SU-DHL-6 (cell line): ENCODE data around the gene ELMO1.

Experiments used
- H2AFZ ChIP-seq: fragments of 200-600 bp; sonication (generic); 2 replicates; pipeline ENCODE4 v1.6.1; 2014; ENCODE audit warnings: low read depth, mild to moderate bottlenecking, moderate library complexity, mixed read lengths, antibody characterized with exemption, low read length; ENCODE audit not compliant: severe bottlenecking
- H3F3A ChIP-seq: fragments of 200-600 bp; shearing (Covaris generic); 2 replicates; pipeline ENCODE4 v1.6.0; 2016; ENCODE audit warnings: antibody characterized with exemption, mild to moderate bottlenecking; ENCODE audit not compliant: insufficient read depth
- H3K27ac ChIP-seq: fragments of 200-600 bp; sonication (generic); 2 replicates; pipeline ENCODE4 v1.5.1; 2016; ENCODE audit warnings: low read depth, mild to moderate bottlenecking, low read length, moderate library complexity, mixed read lengths
- H3K27me3 ChIP-seq: fragments of 200-600 bp; sonication (generic), shearing (Covaris generic); 2 replicates; pipeline ENCODE4 v1.6.0; 2014; ENCODE audit warnings: mild to moderate bottlenecking, low read length
- H3K36me3 ChIP-seq: fragments of 200-600 bp; sonication (generic); 2 replicates; pipeline ENCODE4 v1.6.1; 2014; ENCODE audit warnings: mild to moderate bottlenecking, low read length, mixed read lengths
- H3K4me2 ChIP-seq: fragments of 300-600, 200-600 bp; shearing (Covaris generic), sonication (generic); 2 replicates; pipeline ENCODE4 v1.6.0; 2014; ENCODE audit warnings: low read length, low read depth, mild to moderate bottlenecking; ENCODE audit not compliant: poor library complexity, severe bottlenecking
- H3K4me3 ChIP-seq: fragments of 200-600 bp; sonication (generic); 2 replicates; pipeline ENCODE4 v1.5.1; 2014; ENCODE audit warnings: antibody characterized with exemption, low read length, mild to moderate bottlenecking, mixed read lengths; ENCODE audit not compliant: insufficient read depth, poor library complexity, severe bottlenecking
- H3K79me2 ChIP-seq: fragments of 200-600 bp; sonication (generic); 2 replicates; pipeline ENCODE4 v1.6.1; 2014; ENCODE audit warnings: mild to moderate bottlenecking, low read length, moderate library complexity; ENCODE audit not compliant: insufficient read depth
- H3K9ac ChIP-seq: fragments of 200-600 bp; sonication (generic); 2 replicates; pipeline ENCODE4 v1.7.0; 2014; ENCODE audit warnings: mild to moderate bottlenecking, low read length
- H3K9me2 ChIP-seq: fragments of 200-600 bp; sonication (generic); replicated peaks from 2 replicates; pipeline ENCODE4 v1.6.1; 2014; ENCODE audit warnings: low read length; ENCODE audit not compliant: insufficient read depth
- H3K9me3 ChIP-seq: fragments of 200-600 bp; sonication (generic); 2 replicates; pipeline ENCODE4 v1.6.1; 2014; ENCODE audit warnings: low read length, mixed read lengths; ENCODE audit not compliant: insufficient read depth
- H4K20me1 ChIP-seq: fragments of 200-600 bp; sonication (generic); 2 replicates; pipeline ENCODE4 v1.6.1; 2014; ENCODE audit warnings: low read depth, mild to moderate bottlenecking, antibody characterized with exemption, low read length, moderate library complexity, mixed read lengths
- EZH2phosphoT487 ChIP-seq: fragments of 200-600 bp; sonication (generic), shearing (Covaris generic); conservative IDR thresholded peaks from 2 replicates; pipeline ENCODE4 v1.6.1; 2018; ENCODE audit warnings: mild to moderate bottlenecking, antibody characterized with exemption, low read length, moderate library complexity, mixed read lengths
- TF ChIP-seq, protein P1 (sequence below): fragments of 200-600 bp; sonication (generic); IDR thresholded peaks from one replicate; pipeline ENCODE4 v1.5.1; 2017; ENCODE audit warnings: antibody characterized with exemption, mild to moderate bottlenecking, low read length, moderate library complexity; ENCODE audit not compliant: insufficient read depth, poor library complexity, severe bottlenecking

Gene ELMO1

DNA sequence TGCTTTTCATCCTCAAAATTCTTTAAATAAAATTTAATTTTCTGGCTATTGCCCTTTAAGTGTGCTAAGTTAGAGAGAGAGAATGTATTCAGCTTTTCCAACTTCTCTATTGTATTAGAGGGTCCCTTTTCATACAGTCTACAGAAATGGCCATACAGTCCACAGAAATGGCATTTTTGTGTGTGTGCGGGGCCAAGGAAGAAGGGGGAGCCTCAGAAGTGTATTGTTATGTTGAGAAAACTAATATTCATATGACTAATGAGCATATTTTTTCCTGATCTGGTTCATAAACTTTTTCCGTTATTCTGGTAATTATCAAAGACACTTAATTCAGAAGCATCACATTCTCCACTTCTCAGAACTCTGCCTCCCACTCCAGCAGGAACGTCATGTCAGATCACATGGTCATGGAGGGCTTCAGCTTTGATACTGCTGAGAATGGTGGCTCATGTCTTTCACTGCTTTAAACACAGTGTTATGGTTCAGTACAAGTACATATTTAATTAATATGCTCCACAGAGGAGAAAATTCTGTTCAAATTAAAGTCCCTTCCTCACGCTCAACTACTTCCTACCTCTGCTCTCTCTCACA lies 37.1 kb downstream of the ELMO1 start:
- Histone ChIP-seq H3K9me2 (no peaks in the 10 kb centered on the region), H3K4me2 (no peak overlapping the region), H3K4me3 (no peak overlapping the region), H3K9ac (no peak overlapping the region), H3F3A (no peaks in the 10 kb centered on the region), H3K36me3 (no peaks in the 10 kb centered on the region), H3K27me3 (no peaks in the 10 kb centered on the region), H3K79me2 (no peaks in the 10 kb centered on the region), H3K27ac (no peak overlapping the region), H2AFZ (no peak overlapping the region), H3K9me3 (no peaks in the 10 kb centered on the region), H4K20me1 (no peaks in the 10 kb centered on the region)
- TF ChIP-seq, protein P1, sequence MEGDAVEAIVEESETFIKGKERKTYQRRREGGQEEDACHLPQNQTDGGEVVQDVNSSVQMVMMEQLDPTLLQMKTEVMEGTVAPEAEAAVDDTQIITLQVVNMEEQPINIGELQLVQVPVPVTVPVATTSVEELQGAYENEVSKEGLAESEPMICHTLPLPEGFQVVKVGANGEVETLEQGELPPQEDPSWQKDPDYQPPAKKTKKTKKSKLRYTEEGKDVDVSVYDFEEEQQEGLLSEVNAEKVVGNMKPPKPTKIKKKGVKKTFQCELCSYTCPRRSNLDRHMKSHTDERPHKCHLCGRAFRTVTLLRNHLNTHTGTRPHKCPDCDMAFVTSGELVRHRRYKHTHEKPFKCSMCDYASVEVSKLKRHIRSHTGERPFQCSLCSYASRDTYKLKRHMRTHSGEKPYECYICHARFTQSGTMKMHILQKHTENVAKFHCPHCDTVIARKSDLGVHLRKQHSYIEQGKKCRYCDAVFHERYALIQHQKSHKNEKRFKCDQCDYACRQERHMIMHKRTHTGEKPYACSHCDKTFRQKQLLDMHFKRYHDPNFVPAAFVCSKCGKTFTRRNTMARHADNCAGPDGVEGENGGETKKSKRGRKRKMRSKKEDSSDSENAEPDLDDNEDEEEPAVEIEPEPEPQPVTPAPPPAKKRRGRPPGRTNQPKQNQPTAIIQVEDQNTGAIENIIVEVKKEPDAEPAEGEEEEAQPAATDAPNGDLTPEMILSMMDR: no peak

- Histone ChIP-seq H3K9me3 (no peaks in the 10 kb centered on the region), H3K4me2 (no peak overlapping the region), H3K27ac (no peak overlapping the region), H3K9ac (no peak overlapping the region), H3K36me3 (no peaks in the 10 kb centered on the region), H3F3A (no peaks in the 10 kb centered on the region), H4K20me1 (no peaks in the 10 kb centered on the region), H3K4me3 (no peak overlapping the region), H3K27me3 (no peaks in the 10 kb centered on the region), H2AFZ (no peak overlapping the region), H3K9me2 (no peaks in the 10 kb centered on the region), H3K79me2 (no peaks in the 10 kb centered on the region)
- no peak for TF ChIP-seq EZH2phosphoT487
- TF ChIP-seq, protein P1: no peak
Observed at GRCh38 chr7:37410305-37411229, 38.1 kb downstream of the ELMO1 start.

DNA sequence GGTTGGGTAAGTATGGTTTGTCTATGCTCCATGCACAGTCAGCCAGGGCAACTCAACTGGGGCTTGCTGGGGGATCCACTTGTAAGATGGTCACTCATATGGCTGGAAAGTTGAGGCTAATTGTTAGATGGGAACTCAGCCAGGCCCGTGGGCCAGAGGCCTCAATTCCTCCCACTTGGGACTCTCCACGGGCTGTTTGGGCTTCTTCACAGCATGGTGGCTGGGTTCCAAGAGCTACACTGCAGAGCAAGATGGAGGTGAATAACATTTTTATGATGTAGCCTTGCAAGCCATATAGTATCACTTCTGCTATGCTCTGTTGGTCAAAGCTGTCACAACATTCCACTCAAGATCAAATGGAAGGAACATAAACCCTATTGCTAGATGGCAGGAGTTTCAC lies 39.2 kb downstream of the ELMO1 start:
- H3K9me2 ChIP-seq: no peaks in the 10 kb centered on the region
- TF ChIP-seq, protein P1: no peak
- no peak for TF ChIP-seq EZH2phosphoT487

More for the DNA sequence above, 39.2 kb downstream of the ELMO1 start:
- Histone ChIP-seq H3K4me2 (no peak overlapping the region), H2AFZ (no peak overlapping the region), H3K9me3 (no peaks in the 10 kb centered on the region), H3K4me3 (no peak overlapping the region), H4K20me1 (no peaks in the 10 kb centered on the region), H3K27me3 (no peaks in the 10 kb centered on the region), H3K9ac (no peak overlapping the region), H3K79me2 (no peaks in the 10 kb centered on the region), H3K36me3 (no peaks in the 10 kb centered on the region), H3K27ac (no peak overlapping the region), H3F3A (no peaks in the 10 kb centered on the region)
